ENCODE results near the gene UCK1. TPM values are rescaled to one million over a fixed set of nuclear protein-coding genes. Genes with fewer than 3 reads are reported as not detected.

UCK1 gene
- total and polyA plus RNA-seq, 2 of the 8 experiments (the other 6 are each of a cell fraction or from before 2014, with no cell fraction given) = 35.1 to 42.0 TPM

- TF ChIP-seq USF2 (IDR thresholded peaks at IDR 0.05; ENCODE audit: low read length) (no peak), BCL11A (IDR thresholded peaks at IDR 0.05; ENCODE audit: low read depth in 2 of 2, low read length in 2 of 2) (no peak), ASH2L (IDR thresholded peaks at IDR 0.05; ENCODE audit: low read length) (no peak), TEAD4 (IDR thresholded peaks at IDR 0.05; ENCODE audit: low read depth, low read length) (no peak), CTCF (IDR thresholded peaks at IDR 0.05; ENCODE audit: control extremely low read depth in 1 of 3, insufficient read depth in 1 of 3, low read depth in 1 of 3, low read length in 3 of 3) (no peak), ATF2 (IDR thresholded peaks at IDR 0.05; ENCODE audit: low read length) (no peak), EGR1 (IDR thresholded peaks at IDR 0.05; ENCODE audit: borderline replicate concordance, low read depth, low read length) (no peak), TAF7 (optimal IDR thresholded peaks at IDR 0.05; ENCODE audit: borderline replicate concordance, low read depth, low read length) (no peak)
These were observed 55.7 kb downstream of the UCK1 start (continued) for GRCh38 chr9:131475111-131475955.

All from H1 (cell line).